T-helper 2 cell treated with Interferon-gamma antibody and Interleukin-4, amounts not matched to agents 100 ng/mL and 5 ng/mL, for 36 hours (primary cell): Measurements from ENCODE around the gene PAQR5. TPM values are rescaled to one million over a fixed set of nuclear protein-coding genes. Genes with fewer than 3 reads are reported as not detected.
"Not testable (repeated sequence)": the region's sequence is repeated elsewhere in the genome, so short reads cannot be mapped to it uniquely, and the experiment has no call there.

Experiments used
- intact Hi-C: fragments of 100-400 bp; cut with micrococcal nuclease; formaldehyde crosslinking; loops from one replicate; pipeline ENCODE4 v1.15.1; 2023
- total RNA-seq: library from RNA; stranded (reverse); gene quantifications from 2 replicates; pipeline ENCODE4 v1.2.3, GENCODE V29; 2022

The PAQR5 gene
- total RNA-seq, 1 donor from 2014 or later: not detected

- intact Hi-C loops: no loop called here
Measured at GRCh38 chr15:69293741-69294615, 4.7 kb upstream of the PAQR5 start.

GRCh38 chr15:69296606-69297005 is 2.1 kb upstream of the PAQR5 start:
- intact Hi-C loops: no loop called here

- intact Hi-C loops: no loop called here
Measured at GRCh38 chr15:69297642-69298353, 914 bp upstream of the PAQR5 start.

- intact Hi-C loops: no loop called here
Measured at GRCh38 chr15:69298354-69298696, 387 bp upstream of the PAQR5 start.

GRCh38 chr15:69299451-69299886 is 757 bp downstream of the PAQR5 start:
- intact Hi-C loops: no loop called here

- intact Hi-C loops: no loop called here
Measured at GRCh38 chr15:69299943-69300588, 1.4 kb downstream of the PAQR5 start.

GRCh38 chr15:69301101-69301500 is 2.4 kb downstream of the PAQR5 start:
- intact Hi-C loops: not testable (repeated sequence)

- intact Hi-C loops: not testable (repeated sequence)
Measured at GRCh38 chr15:69302087-69302486, 3.4 kb downstream of the PAQR5 start.

GRCh38 chr15:69302929-69303328 is 4.2 kb downstream of the PAQR5 start:
- intact Hi-C loops: no loop called here

- intact Hi-C loops: no loop called here
Measured at GRCh38 chr15:69303337-69304181, 4.8 kb downstream of the PAQR5 start.

- intact Hi-C loops: no loop called here
Measured at GRCh38 chr15:69304182-69304545, 5.5 kb downstream of the PAQR5 start.

GRCh38 chr15:69305204-69305931 is 6.7 kb downstream of the PAQR5 start:
- intact Hi-C loops: no loop called here

GRCh38 chr15:69305933-69306568 is 7.3 kb downstream of the PAQR5 start:
- intact Hi-C loops: no loop called here

GRCh38 chr15:69307939-69308338 is 9.2 kb downstream of the PAQR5 start:
- intact Hi-C loops: no loop called here

- intact Hi-C loops: no loop called here
Measured at GRCh38 chr15:69308949-69309348, 10.2 kb downstream of the PAQR5 start.

- intact Hi-C loops: no loop called here
Measured at GRCh38 chr15:69311319-69311721, 12.6 kb downstream of the PAQR5 start.

- intact Hi-C loops: no loop called here
Measured at GRCh38 chr15:69313432-69314000, 14.8 kb downstream of the PAQR5 start.

GRCh38 chr15:69314131-69314530 is 15.4 kb downstream of the PAQR5 start:
- intact Hi-C loops: no loop called here

- intact Hi-C loops: no loop called here
Measured at GRCh38 chr15:69314736-69315135, 16.0 kb downstream of the PAQR5 start.
